CD4-positive, alpha-beta T cell treated with Interleukin-17A for 4 hours (primary cell): Measurements from ENCODE around the gene SMIM24.

Source experiments
- DNase-seq: peaks from one replicate; pipeline ENCODE4 v3.0.0-alpha.2; 2020; ENCODE audit warnings: mixed read lengths

The SMIM24 gene

GRCh38 chr19:3496392-3497273 lies 16.3 kb upstream of the SMIM24 start:
- DNase-seq = no peak

DNA sequence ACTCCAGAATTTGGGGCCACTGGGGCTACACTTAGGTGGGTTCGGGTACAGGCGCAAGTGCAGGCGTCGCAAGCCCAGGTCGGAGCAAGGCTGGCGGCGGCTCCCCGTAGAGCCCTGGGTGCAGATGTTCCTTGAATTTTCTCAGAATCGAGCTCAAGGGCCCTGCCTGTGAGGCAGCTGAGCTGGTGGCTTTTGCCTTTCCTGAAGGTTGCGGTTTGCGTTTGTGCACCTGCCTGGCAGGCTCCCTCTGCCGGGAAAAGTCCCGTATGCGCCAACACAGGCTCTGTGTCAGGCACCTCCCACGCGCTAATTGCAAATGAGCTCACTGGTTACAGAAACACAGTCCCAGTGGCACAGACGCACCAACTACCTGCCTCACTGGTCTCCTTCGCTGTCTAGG lies 14.2 kb upstream of the SMIM24 start:
- DNase-seq = peak; percentile 70

DNA sequence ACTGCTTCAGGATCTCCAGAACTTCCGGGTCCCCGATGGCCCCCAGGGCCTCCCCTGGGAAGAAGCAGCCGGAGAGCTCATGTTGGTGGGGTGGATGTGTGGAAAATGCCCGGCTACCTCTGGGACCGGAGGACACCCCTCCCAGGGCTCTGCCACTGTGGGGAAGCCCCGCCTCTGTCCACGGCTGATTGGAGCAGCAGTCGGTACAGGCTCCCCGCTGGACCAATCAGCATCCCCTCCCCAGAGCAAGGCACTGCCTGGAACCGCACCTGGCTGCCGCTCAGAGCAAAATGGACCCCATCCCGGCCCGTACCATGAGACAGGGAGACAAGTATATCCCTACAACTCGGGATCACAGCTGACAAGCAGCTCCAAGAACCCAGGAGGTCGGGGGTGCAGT lies 13.7 kb upstream of the SMIM24 start:
- peak; percentile 25 for DNase-seq

DNA sequence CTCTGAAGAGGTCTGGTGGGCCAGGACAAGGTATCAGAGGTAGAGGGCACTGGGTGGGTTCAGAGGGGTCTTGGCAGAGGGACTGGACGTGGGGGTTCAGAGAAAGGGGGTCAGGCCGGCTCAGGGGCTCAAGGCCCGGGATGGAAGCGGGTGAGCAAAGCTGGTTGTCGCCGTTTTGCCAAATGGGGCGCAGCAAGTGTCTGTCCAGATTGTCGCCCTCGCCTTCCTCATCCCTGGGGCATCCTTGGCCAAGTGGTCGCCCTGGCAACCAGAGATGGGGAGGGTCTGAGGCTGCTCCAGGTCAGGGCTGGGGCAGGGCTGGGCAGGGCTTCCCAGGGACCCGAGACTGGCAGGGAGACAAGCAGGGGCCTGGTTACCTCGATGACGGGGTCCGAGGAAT lies 13.3 kb upstream of the SMIM24 start:
- no peak for DNase-seq

- no peak for DNase-seq
These were observed 12.6 kb upstream of the SMIM24 start for GRCh38 chr19:3492919-3493318.

- DNase-seq = no peak
These were observed 12.0 kb upstream of the SMIM24 start for GRCh38 chr19:3492131-3492839.

- no peak for DNase-seq
These were observed 11.2 kb upstream of the SMIM24 start for GRCh38 chr19:3491396-3492119.

GRCh38 chr19:3483226-3483628 lies 2.9 kb upstream of the SMIM24 start, which contains the start of gene SMIM44:
Gene SMIM44 (minus strand): TSS chr19:3483441. CDS start chr19:3483403, 38 bp downstream.
- DNase-seq = no peak

- DNase-seq = no peak
These were observed 2.3 kb upstream of the SMIM24 start for GRCh38 chr19:3482507-3483225.

DNA sequence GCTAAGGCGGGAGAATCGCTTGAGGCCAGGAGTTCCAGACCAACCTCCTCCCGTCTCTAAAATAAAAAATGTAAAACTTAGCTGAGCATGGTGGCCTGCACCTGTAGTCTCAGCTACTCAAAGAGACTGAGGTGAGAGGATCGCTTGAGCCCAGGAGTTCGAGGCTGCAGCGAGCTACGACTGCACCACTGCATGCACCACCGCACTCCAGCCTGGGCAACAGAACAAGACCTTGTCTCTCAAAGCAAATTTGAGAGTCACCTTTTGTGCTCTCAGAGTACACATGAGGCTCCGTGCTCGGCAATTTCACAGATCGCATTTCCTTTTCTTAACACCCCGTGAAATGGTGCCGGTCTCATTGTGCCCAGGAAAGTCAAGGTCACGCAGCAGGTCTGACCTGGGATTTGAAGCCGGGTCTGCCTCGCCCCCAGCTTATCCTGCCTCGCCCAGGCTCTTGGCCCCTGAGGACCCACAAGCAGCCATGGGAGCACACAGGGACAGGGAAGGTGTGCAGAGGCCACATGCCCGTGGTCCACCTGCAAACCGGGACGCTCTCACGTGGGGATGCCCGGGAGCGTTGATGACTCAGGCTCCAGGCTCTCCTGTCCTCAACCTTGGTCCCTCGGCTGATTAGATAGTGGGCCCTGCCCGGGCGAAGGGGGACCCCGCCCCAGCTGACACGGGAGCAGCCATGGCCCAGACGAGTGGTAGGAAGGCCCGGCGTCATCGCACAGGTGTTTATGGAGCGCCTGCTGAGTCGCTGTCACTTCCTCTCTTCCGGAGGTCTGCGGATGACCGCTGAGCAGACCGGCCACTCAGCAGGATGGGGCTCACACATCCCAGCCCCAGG lies 1.1 kb upstream of the SMIM24 start:
- DNase-seq = no peak

GRCh38 chr19:3479834-3480215 lies 500 bp downstream of the SMIM24 start:
- peak; percentile 25 for DNase-seq

DNA sequence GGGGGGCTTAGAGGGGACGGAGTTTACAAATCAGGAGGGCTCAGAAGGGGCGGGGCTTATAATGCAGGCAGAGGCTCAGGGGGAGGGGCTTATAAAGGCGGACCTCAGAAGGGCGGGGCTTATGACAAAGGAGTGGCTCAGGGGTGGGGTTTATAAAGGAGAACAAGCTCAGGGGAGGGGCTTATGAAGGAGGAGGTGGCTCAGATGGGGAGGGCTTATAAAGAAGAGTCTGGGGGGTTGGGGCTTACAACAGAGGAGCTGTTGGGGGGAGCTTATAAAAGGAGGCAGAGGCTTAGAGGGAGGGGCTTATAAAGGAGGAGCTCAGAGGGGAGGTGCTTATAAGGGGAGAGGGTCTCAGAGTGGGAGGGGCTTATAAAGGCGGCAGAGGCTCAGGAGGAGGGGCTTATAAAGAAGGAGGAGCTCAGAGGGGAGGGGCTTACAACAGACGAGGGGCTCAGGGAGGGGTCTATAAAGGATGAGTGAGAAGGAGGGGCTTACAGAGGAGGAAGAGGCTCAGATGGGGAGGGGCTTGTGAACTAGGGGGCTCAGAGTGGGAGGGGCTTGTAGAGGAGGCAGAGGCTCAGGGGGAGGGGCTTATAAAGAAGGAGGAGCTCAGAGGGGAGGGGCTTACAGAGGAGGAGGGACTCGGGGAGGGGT lies 1.0 kb downstream of the SMIM24 start:
- peak; percentile 44 for DNase-seq

DNA sequence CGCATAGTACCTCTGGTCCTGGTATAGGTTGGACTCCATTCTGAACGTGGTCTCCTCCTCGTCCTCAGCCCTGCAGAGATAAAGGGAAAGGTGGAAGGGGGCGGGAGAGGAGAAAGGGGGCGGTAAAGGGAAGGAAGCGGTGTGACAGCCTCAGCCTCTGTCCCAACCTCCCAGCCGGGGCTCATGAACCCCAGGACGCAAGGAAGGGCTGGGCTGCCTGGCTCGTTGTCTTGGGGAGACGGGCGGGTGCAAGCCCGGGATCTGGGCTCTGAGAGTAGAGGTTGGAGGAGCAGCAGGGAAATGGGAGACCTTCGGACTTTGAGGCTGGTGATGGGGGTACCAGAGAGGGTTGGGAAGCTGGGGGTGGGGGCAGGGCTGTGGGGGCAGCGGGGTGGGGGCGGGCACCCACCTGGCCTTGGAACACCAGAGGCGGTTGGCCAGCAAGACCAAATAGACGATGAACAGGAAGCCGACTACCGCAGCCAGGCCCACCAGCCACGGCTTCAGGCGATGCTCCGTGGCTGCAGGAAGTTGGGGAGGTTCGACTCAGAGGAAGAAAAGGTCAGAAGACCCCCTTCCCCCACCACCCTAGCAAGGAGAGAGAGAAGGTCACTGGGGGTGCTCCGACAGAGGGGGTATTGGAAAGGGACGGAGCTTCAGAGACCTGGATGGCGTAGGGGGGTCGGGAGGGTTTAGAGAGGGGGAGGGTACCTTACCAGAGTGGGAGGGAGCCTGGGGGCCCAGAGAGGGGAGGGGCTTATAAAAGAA lies 1.7 kb downstream of the SMIM24 start:
- peak; percentile 28 for DNase-seq

- no peak for DNase-seq
These were observed 2.4 kb downstream of the SMIM24 start for GRCh38 chr19:3477951-3478350.

DNA sequence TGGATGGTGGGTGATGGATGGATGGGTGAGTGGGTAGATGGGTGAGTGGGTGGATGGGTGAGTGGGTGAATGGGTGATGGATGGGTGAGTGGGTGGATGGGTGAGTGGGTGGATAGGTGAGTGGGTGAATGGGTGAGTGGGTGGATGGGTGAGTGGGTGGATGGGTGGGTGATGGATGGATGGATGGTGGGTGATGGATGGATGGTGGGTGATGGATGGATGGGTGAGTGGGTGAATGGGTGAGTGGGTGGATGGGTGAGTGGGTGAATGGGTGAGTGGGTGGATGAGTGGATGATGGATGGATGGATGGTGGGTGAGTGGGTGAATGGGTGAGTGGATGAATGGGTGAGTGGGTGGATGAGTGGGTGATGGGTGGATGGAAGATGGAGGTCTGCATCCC lies 2.8 kb downstream of the SMIM24 start:
- DNase-seq = no peak

DNA sequence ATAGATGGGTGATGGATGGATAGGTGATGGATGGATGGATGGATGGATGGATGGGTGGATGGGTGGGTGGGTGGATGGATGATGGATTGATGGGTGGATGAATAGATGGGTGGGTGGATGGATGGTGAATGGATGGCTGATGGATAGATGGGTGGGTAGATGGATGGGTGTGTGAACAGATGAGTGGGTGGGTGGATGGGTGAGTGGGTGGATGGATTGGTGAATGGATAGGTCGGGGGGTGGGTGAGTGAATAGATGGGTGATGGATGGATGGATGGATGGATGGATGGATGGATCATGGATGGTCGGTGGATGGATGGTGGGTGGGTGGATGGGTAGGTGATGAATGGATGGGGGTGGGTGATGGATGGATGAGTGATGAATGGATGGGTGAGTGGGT lies 3.5 kb downstream of the SMIM24 start:
- DNase-seq = no peak

GRCh38 chr19:3475449-3475848 lies 4.9 kb downstream of the SMIM24 start:
- no peak for DNase-seq

GRCh38 chr19:3474614-3475013 lies 5.7 kb downstream of the SMIM24 start:
- DNase-seq = no peak

- no peak for DNase-seq
These were observed 6.3 kb downstream of the SMIM24 start for GRCh38 chr19:3474010-3474409.

DNA sequence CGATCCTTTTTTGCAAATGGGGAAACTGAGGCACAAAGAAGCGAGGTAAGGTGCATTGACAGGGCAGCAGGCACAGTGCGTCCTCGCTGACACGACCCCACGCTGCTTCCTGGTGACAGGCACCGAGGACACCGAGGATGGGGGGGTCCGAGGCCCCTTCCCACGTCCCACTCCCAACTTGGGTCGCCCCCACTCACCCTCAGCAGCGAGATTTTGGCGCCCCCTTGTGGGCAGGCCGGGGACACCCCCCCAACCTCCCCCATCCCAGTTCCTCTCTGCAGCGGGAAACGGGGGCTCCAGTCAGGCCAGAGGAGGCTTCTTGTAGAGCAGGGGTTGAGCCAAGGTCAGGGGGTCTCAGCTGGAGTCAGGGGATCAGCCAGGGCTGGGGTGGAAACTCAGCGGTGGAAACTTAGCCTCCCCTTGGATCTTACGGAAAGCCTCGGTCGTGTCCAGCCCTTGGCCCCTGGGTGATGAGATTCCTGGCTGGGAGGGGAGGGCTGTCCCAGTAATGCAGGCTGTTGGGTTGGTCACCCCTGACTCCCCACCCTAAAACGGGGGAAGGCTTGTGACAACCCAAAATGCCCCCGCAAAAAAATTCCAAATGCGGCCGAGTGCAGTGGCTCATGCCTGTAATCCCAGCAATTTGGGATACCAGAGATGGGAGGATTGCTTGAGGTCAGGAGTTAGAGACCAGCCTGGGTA lies 8.2 kb downstream of the SMIM24 start:
- DNase-seq = peak; percentile 60
